ENCODE results near the gene EBF3. TPM values are rescaled to one million over a fixed set of nuclear protein-coding genes. Genes with fewer than 3 reads are reported as not detected.
A peak's percentile ranks its signal among the peaks of the same experiment; 100 is the strongest.

The EBF3 gene
- total RNA-seq, 1 experiment from 2014 or later, result 0.22 TPM

- no peak overlapping the region for H3K18ac ChIP-seq (ENCODE audit: insufficient read length, low read depth, low read length)
- H3K4me1 ChIP-seq (ENCODE audit: insufficient read depth, low read length), result no peaks in the 10 kb centered on the region; the same call in 1 of the 2 replicates
- H4K8ac ChIP-seq (replicated peaks; ENCODE audit: insufficient read length, low read depth, low read length), result no peak overlapping the region
- Mint-ChIP-seq H3K4me3 (peak overlapping the region in 1 of 2 experiments; percentile 42; a peak in 1 of 5 replicates), H3K9me3 (peaks cover 4% of the 10 kb centered on the region in 2 experiments; a peak in 3 of 5 replicates), H3K27ac (no peak overlapping the region), H3K27me3 (ENCODE audit: low read depth) (peaks cover 89% of the 10 kb centered on the region), H3K36me3 (ENCODE audit: insufficient read depth in 1 of 3, low read depth in 3 of 3) (no peaks in the 10 kb centered on the region; a peak in 1 of 7 replicates), H3K4me1 (peaks cover 19 to 41% of the 10 kb centered on the region in 2 experiments)
- TF ChIP-seq CTCF (conservative IDR thresholded peaks at IDR 0.05), result peak; percentile 80
- H3K27me3 ChIP-seq (ENCODE audit: insufficient read depth, low read length), result peaks cover 83% of the 10 kb centered on the region
- no peak overlapping the region for H2AFZ ChIP-seq (ENCODE audit: low read length)
- H3K23ac ChIP-seq (ENCODE audit: insufficient read length, low read depth, low read length), result no peak overlapping the region
- peaks cover 6% of the 10 kb centered on the region for H3K23me2 ChIP-seq (ENCODE audit: insufficient read length, low read depth, low read length, poor library complexity, severe bottlenecking)
- H3T11ph ChIP-seq (ENCODE audit: low read length), result no peak overlapping the region
- H3K4ac ChIP-seq (ENCODE audit: low read depth, low read length), result no peak overlapping the region
- no peak overlapping the region for H2BK15ac ChIP-seq (ENCODE audit: low read depth, low read length)
- no peaks in the 10 kb centered on the region for H4K20me1 ChIP-seq (ENCODE audit: control insufficient read depth, insufficient read depth, insufficient read length)
- H4K5ac ChIP-seq (ENCODE audit: insufficient read length, low read depth, low read length), result no peak overlapping the region
- H2AK5ac ChIP-seq (ENCODE audit: insufficient read length, low read length), result no peak overlapping the region
- peak; percentile 85 for DNase-seq
- no peak overlapping the region for H2BK120ac ChIP-seq (ENCODE audit: low read depth, low read length, poor library complexity, severe bottlenecking)
- no peak overlapping the region for H2BK20ac ChIP-seq (ENCODE audit: low read depth, low read length, poor library complexity, severe bottlenecking)
- no peaks in the 10 kb centered on the region for H3K79me2 ChIP-seq (ENCODE audit: insufficient read depth, low read length)
- H2BK12ac ChIP-seq (ENCODE audit: insufficient read length, low read depth, low read length), result no peak overlapping the region
- no peak overlapping the region for H2BK5ac ChIP-seq (ENCODE audit: insufficient read length, low read length)
- no CpG with 5 or more reads among the region's 15 CpGs for WGBS (ENCODE audit: extremely low coverage, insufficient read length, low lambda C conversion rate)
- no peak overlapping the region for H3K14ac ChIP-seq (ENCODE audit: insufficient read depth, low read length)
- no peak overlapping the region for H3K9ac ChIP-seq (ENCODE audit: extremely low read depth, insufficient read length, low read length)
- H3K4me2 ChIP-seq (ENCODE audit: insufficient read depth, insufficient read length, low read length), result peak overlapping the region; percentile 49
- no peaks in the 10 kb centered on the region for H3K9me3 ChIP-seq (ENCODE audit: control insufficient read depth, low read depth, low read length)
- no peak overlapping the region for H3K56ac ChIP-seq (ENCODE audit: insufficient read length, low read depth, low read length)
- no peaks in the 10 kb centered on the region for H3K79me1 ChIP-seq (ENCODE audit: insufficient read depth, low read depth, low read length, poor library complexity, severe bottlenecking)
- H3K27ac ChIP-seq (ENCODE audit: insufficient read length, low read depth, low read length), result no peak overlapping the region
- H4K91ac ChIP-seq (ENCODE audit: insufficient read length, low read depth, low read length), result no peak overlapping the region
Measured at GRCh38 chr10:129968853-129969183, 4.7 kb upstream of the EBF3 start.
